GM18909 (cell line): ENCODE data around the gene USP37.

Experiments
- ATAC-seq: cut with Tn5 transposase; IDR thresholded peaks from one replicate; pipeline ENCODE4 v1.9.1; 2021; ENCODE audit warnings: mild to moderate bottlenecking; ENCODE audit not compliant: unreplicated experiment, poor library complexity

USP37 gene

GRCh38 chr2:218479595-218479994 lies 88.6 kb downstream of the USP37 start:
- ATAC-seq, result no peak

- no peak for ATAC-seq
Measured at GRCh38 chr2:218478544-218478943, 89.6 kb downstream of the USP37 start.

GRCh38 chr2:218477247-218477646 lies 90.9 kb downstream of the USP37 start:
- no peak for ATAC-seq

- no peak for ATAC-seq
Measured at GRCh38 chr2:218476676-218477075, 91.5 kb downstream of the USP37 start.

- ATAC-seq, result no peak
Measured at GRCh38 chr2:218474527-218474926, 93.6 kb downstream of the USP37 start.

- no peak for ATAC-seq
Measured at GRCh38 chr2:218472988-218473387, 95.2 kb downstream of the USP37 start.

- no peak for ATAC-seq
Measured at GRCh38 chr2:218471982-218472381, 96.2 kb downstream of the USP37 start.

- no peak for ATAC-seq
Measured at GRCh38 chr2:218471036-218471435, 97.1 kb downstream of the USP37 start.

- no peak for ATAC-seq
Measured at GRCh38 chr2:218470448-218470847, 97.7 kb downstream of the USP37 start.

GRCh38 chr2:218465987-218466633 lies 102.0 kb downstream of the USP37 start:
- ATAC-seq, result no peak

GRCh38 chr2:218458598-218458997 lies 109.6 kb downstream of the USP37 start:
- no peak for ATAC-seq

GRCh38 chr2:218456849-218457248 lies 111.3 kb downstream of the USP37 start:
- ATAC-seq, result no peak

GRCh38 chr2:218452079-218452478 lies 116.1 kb downstream of the USP37 start:
- ATAC-seq, result no peak

- ATAC-seq, result no peak
Measured at GRCh38 chr2:218448934-218449333, 119.2 kb downstream of the USP37 start.

- no peak for ATAC-seq
Measured at GRCh38 chr2:218447072-218447471, 121.1 kb downstream of the USP37 start.

GRCh38 chr2:218446547-218446946 lies 121.6 kb downstream of the USP37 start:
- no peak for ATAC-seq

GRCh38 chr2:218445602-218446001 lies 122.5 kb downstream of the USP37 start:
- ATAC-seq, result no peak

- no peak for ATAC-seq
Measured at GRCh38 chr2:218444692-218445357, 123.3 kb downstream of the USP37 start.

- ATAC-seq, result no peak
Measured at GRCh38 chr2:218438596-218438995, 129.6 kb downstream of the USP37 start.

- no peak for ATAC-seq
Measured at GRCh38 chr2:218437969-218438368, 130.2 kb downstream of the USP37 start.

- no peak for ATAC-seq
Measured at GRCh38 chr2:218436992-218437391, 131.2 kb downstream of the USP37 start.
